ENCODE data around the gene MGAT4B. TPM values are rescaled to one million over a fixed set of nuclear protein-coding genes. Genes with fewer than 3 reads are reported as not detected.
A peak's percentile ranks its signal among the peaks of the same experiment; 100 is the strongest.

The MGAT4B gene
- total RNA-seq, 4 donors from 2014 or later, result 42.5 to 58.5 (median 47.2) TPM

- ATAC-seq, result no peak
- Histone ChIP-seq H3K4me3 (no peak overlapping the region), H3K27ac (no peak overlapping the region), H3K36me3 (peaks cover 0 to 47% of the 10 kb centered on the region in 2 donors), H3K4me1 (peaks cover 0 to 70% (median 31%) of the 10 kb centered on the region in 3 donors), H3K27me3 (no peaks in the 10 kb centered on the region), H3K9me3 (no peaks in the 10 kb centered on the region)
- TF ChIP-seq CTCF (IDR thresholded peaks at IDR 0.05), result no peak
- no peak for TF ChIP-seq POLR2AphosphoS5 (IDR thresholded peaks at IDR 0.05)
- TF ChIP-seq EP300 (IDR thresholded peaks at IDR 0.05), result no peak
- TF ChIP-seq POLR2A (IDR thresholded peaks at IDR 0.05), result no peak
- 80% methylated on average over 1 of the region's 30 CpGs; no CpG with 5 or more reads in 1 of the 2 donors for WGBS, 2 donors (ENCODE audit: low coverage in 1 of 2)
Observed at GRCh38 chr5:179797741-179798140, 8.9 kb downstream of the MGAT4B start.

- peak overlapping the region in 1 of 2 donors; percentile 81 for H3K4me3 ChIP-seq
- H3K27me3 ChIP-seq, result no peaks in the 10 kb centered on the region
- H3K9me3 ChIP-seq, result no peaks in the 10 kb centered on the region
- H3K4me1 ChIP-seq, result peaks cover 0 to 70% (median 28%) of the 10 kb centered on the region in 3 donors
- ATAC-seq, result no peak
- peak overlapping the region; percentile 36 to 90 (median 84) for H3K27ac ChIP-seq
- peaks cover 0 to 47% of the 10 kb centered on the region in 2 donors for H3K36me3 ChIP-seq
- no peak for TF ChIP-seq POLR2AphosphoS5 (IDR thresholded peaks at IDR 0.05)
- no peak for TF ChIP-seq CTCF (IDR thresholded peaks at IDR 0.05)
- no peak for TF ChIP-seq POLR2A (IDR thresholded peaks at IDR 0.05)
- no peak for TF ChIP-seq EP300 (IDR thresholded peaks at IDR 0.05)
- 86 to 96% methylated on average over 6 to 14 of the region's 21 CpGs for WGBS, 2 donors (ENCODE audit: low coverage in 1 of 2)
Observed at GRCh38 chr5:179796877-179797608, 9.6 kb downstream of the MGAT4B start.

- peaks cover 0 to 41% of the 10 kb centered on the region in 2 donors for H3K36me3 ChIP-seq
- H3K4me1 ChIP-seq, result peaks cover 0 to 67% (median 22%) of the 10 kb centered on the region in 3 donors
Observed at GRCh38 chr5:179795863-179796833, 10.5 kb downstream of the MGAT4B start.

More at GRCh38 chr5:179795863-179796833, 10.5 kb downstream of the MGAT4B start:
- Histone ChIP-seq H3K27ac (peak overlapping the region; percentile 36 to 90 (median 84)), H3K27me3 (no peaks in the 10 kb centered on the region), H3K4me3 (peak overlapping the region; percentile 42 to 81), H3K9me3 (no peaks in the 10 kb centered on the region)
- 0% methylated on average over 2 of the region's 113 CpGs; no CpG with 5 or more reads in 1 of the 2 donors for WGBS, 2 donors (ENCODE audit: low coverage in 1 of 2)
- TF ChIP-seq POLR2A (IDR thresholded peaks at IDR 0.05) (peak; percentile 54 to 63), EP300 (IDR thresholded peaks at IDR 0.05) (no peak), CTCF (IDR thresholded peaks at IDR 0.05) (peak in 3 of 4 experiments; percentile 89 to 95 (median 93)), POLR2AphosphoS5 (IDR thresholded peaks at IDR 0.05) (no peak)
- peak; percentile 84 for ATAC-seq
